ENCODE data around the gene PRPF19. TPM values are rescaled to one million over a fixed set of nuclear protein-coding genes. Genes with fewer than 3 reads are reported as not detected.
A peak's percentile ranks its signal among the peaks of the same experiment; 100 is the strongest.

PRPF19 gene
- total RNA-seq, 4 donors from 2014 or later: 35.7 to 63.0 (median 57.1) TPM

DNA sequence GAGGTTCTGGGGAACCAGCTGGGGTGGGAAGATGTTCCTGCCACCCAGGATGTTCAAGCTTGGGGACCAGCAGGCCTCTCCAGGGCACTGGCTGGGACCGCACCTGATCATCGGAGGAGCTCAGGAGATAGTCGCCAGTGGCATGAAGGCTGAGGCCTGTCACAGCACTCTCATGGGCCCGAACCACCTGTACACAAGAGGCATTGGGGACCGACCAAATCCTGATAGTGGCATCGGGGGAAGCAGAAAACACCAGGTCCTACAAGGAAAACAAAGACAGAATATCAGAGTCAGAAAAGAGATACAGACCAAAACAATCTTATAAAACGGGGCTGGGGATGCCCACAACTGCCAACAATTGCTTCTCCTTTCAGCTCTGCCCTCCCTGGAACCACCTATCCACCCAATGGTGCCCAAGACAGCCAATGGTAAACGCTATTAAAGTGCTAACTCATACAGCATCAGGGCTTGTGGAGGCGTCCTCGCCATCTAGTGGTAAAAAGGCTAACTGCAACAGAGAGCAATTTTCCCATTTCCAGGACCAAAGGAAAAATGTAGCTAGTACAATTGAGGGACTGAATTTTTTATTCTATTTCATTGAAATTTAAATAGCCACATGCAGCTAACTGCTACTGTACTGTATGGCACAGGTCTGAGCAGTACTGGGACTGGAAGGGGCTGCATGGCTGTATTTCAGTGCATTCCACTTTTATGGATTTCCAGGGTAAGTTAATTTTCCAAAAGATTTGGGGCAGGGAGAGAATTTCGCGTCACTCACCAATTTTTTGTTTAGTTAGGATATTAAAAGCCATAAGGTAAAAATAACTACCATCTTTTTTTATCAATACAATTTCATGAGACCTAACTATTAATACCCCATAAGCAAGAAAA lies 7.1 kb downstream of the PRPF19 start:
- Histone ChIP-seq H3K27ac (replicated peaks in 1 of 4) (no peak overlapping the region), H3K9me3 (no peaks in the 10 kb centered on the region), H3K36me3 (peaks cover 62 to 94% (median 89%) of the 10 kb centered on the region in 4 donors), H3K4me1 (peaks cover 5 to 16% (median 8%) of the 10 kb centered on the region in 4 donors), H3K4me3 (no peak overlapping the region), H3K27me3 (no peaks in the 10 kb centered on the region)
- intact Hi-C loops (cut with DNase I): loop anchor here (5.0 kb wide), 1 partner anchor 67 kb away; no protein-coding TSS in a partner anchor
- DNase-seq (ENCODE audit: extremely low spot score): no peak
- 43% methylated on average over 8 of the region's 12 CpGs for WGBS
- TF ChIP-seq, protein P1, sequence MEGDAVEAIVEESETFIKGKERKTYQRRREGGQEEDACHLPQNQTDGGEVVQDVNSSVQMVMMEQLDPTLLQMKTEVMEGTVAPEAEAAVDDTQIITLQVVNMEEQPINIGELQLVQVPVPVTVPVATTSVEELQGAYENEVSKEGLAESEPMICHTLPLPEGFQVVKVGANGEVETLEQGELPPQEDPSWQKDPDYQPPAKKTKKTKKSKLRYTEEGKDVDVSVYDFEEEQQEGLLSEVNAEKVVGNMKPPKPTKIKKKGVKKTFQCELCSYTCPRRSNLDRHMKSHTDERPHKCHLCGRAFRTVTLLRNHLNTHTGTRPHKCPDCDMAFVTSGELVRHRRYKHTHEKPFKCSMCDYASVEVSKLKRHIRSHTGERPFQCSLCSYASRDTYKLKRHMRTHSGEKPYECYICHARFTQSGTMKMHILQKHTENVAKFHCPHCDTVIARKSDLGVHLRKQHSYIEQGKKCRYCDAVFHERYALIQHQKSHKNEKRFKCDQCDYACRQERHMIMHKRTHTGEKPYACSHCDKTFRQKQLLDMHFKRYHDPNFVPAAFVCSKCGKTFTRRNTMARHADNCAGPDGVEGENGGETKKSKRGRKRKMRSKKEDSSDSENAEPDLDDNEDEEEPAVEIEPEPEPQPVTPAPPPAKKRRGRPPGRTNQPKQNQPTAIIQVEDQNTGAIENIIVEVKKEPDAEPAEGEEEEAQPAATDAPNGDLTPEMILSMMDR (IDR thresholded peaks at IDR 0.05): peak in 2 of 3 experiments; percentile 86 to 91
- TF ChIP-seq POLR2A (IDR thresholded peaks at IDR 0.05; ENCODE audit: low read depth) (no peak), POLR2AphosphoS5 (IDR thresholded peaks at IDR 0.05) (peak in 1 of 2 donors; percentile 24)

DNA sequence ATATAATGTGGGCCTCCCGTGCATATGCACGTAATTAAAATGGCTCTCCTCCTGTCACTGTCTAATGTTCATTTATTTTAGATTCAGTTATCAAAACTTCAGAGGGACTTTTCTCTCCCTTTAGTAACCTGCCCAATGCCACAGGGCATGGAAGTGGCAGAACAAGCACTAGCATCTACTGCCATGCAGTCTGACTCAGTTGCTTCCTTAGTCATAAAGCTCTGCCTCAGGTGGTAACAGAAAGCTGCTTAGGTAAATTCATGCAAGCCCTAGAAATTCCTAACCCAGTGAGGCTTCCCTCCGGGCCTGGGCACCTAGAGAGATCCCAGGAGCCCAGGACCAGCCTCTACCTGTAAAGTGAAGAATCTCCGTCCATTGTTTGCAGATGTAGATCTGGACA lies 8.9 kb downstream of the PRPF19 start:
- no peak overlapping the region for H3K27ac ChIP-seq (replicated peaks in 1 of 4)
- H3K9me3 ChIP-seq: no peaks in the 10 kb centered on the region
- WGBS: 90% methylated on average over 4 of the region's 4 CpGs
- peaks cover 0 to 6% (median 0%) of the 10 kb centered on the region in 4 donors for H3K4me1 ChIP-seq
- no peak overlapping the region for H3K4me3 ChIP-seq
- TF ChIP-seq, protein P1 (IDR thresholded peaks at IDR 0.05): no peak
- TF ChIP-seq EP300 (IDR thresholded peaks at IDR 0.05) (no peak), POLR2AphosphoS5 (IDR thresholded peaks at IDR 0.05) (no peak), POLR2A (IDR thresholded peaks at IDR 0.05; ENCODE audit: low read depth) (no peak)
- no peaks in the 10 kb centered on the region for H3K27me3 ChIP-seq
- H3K36me3 ChIP-seq: peaks cover 74 to 100% (median 96%) of the 10 kb centered on the region in 4 donors
- DNase-seq (ENCODE audit: extremely low spot score): no peak
- intact Hi-C loops (cut with DNase I): loop anchor here (5.0 kb wide), 1 partner anchor 65 kb away; no protein-coding TSS in a partner anchor

DNA sequence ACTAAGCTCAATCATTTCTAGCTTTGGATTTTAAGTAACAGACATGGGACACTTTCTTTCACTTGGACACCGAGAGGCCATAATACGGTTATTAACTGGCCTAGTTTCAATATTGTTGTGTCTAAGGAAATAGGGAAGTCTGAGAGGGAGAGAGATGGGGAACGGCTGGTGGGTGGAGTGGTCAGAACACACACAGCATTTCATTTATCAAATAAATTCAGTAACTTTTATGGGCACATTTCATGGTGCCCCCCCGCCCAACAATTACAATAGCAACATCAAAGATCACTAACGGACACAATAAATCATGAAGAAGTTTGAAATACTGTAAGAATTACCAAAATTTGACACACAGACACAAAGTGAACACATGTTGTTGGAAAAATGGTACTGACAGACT lies 10.7 kb downstream of the PRPF19 start:
- intact Hi-C loops (cut with DNase I): loop anchor here (5.0 kb wide), 1 partner anchor 63 kb away; no protein-coding TSS in a partner anchor
- no peaks in the 10 kb centered on the region for H3K9me3 ChIP-seq
- peaks cover 0 to 7% (median 5%) of the 10 kb centered on the region in 4 donors for H3K4me1 ChIP-seq
- TF ChIP-seq EP300 (IDR thresholded peaks at IDR 0.05) (no peak), POLR2A (IDR thresholded peaks at IDR 0.05; ENCODE audit: low read depth) (no peak), POLR2AphosphoS5 (IDR thresholded peaks at IDR 0.05) (no peak)
- TF ChIP-seq, protein P1 (IDR thresholded peaks at IDR 0.05): no peak
- 79% methylated on average over 5 of the region's 5 CpGs for WGBS
- H3K27me3 ChIP-seq: no peaks in the 10 kb centered on the region
- no peak overlapping the region for H3K4me3 ChIP-seq
- H3K27ac ChIP-seq (replicated peaks in 1 of 4): no peak overlapping the region
- no peak for DNase-seq (ENCODE audit: extremely low spot score)
- peaks cover 57 to 98% (median 86%) of the 10 kb centered on the region in 4 donors for H3K36me3 ChIP-seq

DNA sequence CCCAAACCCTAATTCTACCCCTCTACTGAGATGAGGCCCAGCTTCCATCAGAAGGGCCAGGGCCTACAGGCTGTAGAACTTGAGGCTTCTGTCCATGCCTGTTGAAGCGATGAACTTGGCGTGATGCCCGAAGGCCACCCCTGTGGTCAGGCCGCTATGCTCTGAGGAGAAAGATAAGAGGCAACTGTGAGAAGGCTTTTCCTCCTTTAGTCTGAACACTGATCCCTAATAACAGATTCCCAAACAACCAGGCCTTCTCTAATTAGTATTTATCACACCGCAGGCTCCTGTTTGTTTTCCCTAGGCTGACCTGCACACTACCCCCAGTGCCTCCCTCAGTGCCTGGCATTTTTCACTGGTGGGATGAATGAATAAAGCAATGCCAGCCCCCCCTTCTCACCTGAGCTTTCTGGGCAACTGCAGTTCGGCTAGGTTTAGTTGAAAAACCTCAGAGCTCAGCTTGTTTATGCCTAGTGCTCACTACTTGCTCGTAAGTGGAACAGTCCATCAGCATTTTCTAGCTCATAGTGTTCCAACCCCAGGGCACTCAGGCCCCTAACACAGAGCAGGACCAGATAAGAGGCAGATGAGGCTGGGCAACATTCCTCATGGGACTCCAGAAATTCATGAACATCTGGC lies 15.2 kb downstream of the PRPF19 start:
- no peak for DNase-seq (ENCODE audit: extremely low spot score)
- H3K9me3 ChIP-seq: no peaks in the 10 kb centered on the region
- TF ChIP-seq POLR2AphosphoS5 (IDR thresholded peaks at IDR 0.05): no peak
- no peak for TF ChIP-seq EP300 (IDR thresholded peaks at IDR 0.05)
- TF ChIP-seq POLR2A (IDR thresholded peaks at IDR 0.05; ENCODE audit: low read depth): no peak
- TF ChIP-seq, protein P1 (IDR thresholded peaks at IDR 0.05): no peak
- 62% methylated on average over 5 of the region's 7 CpGs for WGBS
- H3K36me3 ChIP-seq: peaks cover 22 to 81% (median 62%) of the 10 kb centered on the region in 4 donors
- peaks cover 0 to 15% (median 2%) of the 10 kb centered on the region in 4 donors for H3K4me1 ChIP-seq
- intact Hi-C loops (cut with DNase I): no loop called here
- H3K27me3 ChIP-seq: no peaks in the 10 kb centered on the region
- H3K27ac ChIP-seq (replicated peaks in 1 of 4): no peak overlapping the region
- H3K4me3 ChIP-seq: no peak overlapping the region

Measured in esophagus muscularis mucosa (tissue), 4 donors.